Prostate gland (tissue), 2 donors: Measurements from ENCODE around the gene C5orf52. TPM values are rescaled to one million over a fixed set of nuclear protein-coding genes. Genes with fewer than 3 reads are reported as not detected.
"Not testable (repeated sequence)": the region's sequence is repeated elsewhere in the genome, so short reads cannot be mapped to it uniquely, and the experiment has no call there.

Source experiments
- DNase-seq: peaks from one replicate; pipeline ENCODE4 v3.0.0-alpha.2; 2019; ENCODE audit warnings: low spot score
- H3K27ac ChIP-seq, 2 donors: fragments of 200-600 bp; sonication (generic); 2 replicates each; pipeline ENCODE4 v1.5.1; 2017 to 2019
- H3K27me3 ChIP-seq: fragments of 200-600 bp; sonication (generic); replicated peaks from 2 replicates; pipeline ENCODE4 v1.5.1; 2019; ENCODE audit not compliant: insufficient read depth
- H3K36me3 ChIP-seq, 2 donors: fragments of 200-600 bp; sonication (generic); 1 replicate in 1 of 2; 2 replicates in 1 of 2; pipeline versions ENCODE4 v1.5.1 to v1.8.1; 2017 to 2019
- H3K4me1 ChIP-seq: fragments of 200-600 bp; sonication (generic); replicated peaks from 2 replicates; pipeline ENCODE4 v1.5.1; 2019
- H3K4me3 ChIP-seq, 2 donors: fragments of 200-600 bp; sonication (generic); 2 replicates each; pipeline ENCODE4 v1.5.1; 2017 to 2019
- H3K9me3 ChIP-seq: fragments of 200-600 bp; sonication (generic); 2 replicates; pipeline ENCODE4 v1.5.1; 2017
- WGBS: methylation state at CpG from one replicate; pipeline ENCODE4 v1.1.5; 2018; 5-methylcytosine and 5-hydroxymethylcytosine counted together
- intact Hi-C: fragments of 100-400 bp; cut with DNase I; formaldehyde crosslinking; loops from one replicate; pipeline ENCODE4 v1.14.2; 2022
- total RNA-seq, 2 donors: library from RNA; depleted of rRNA; stranded (reverse); fragments of >200 nt; gene quantifications; one replicate each; pipeline ENCODE4 v1.1.0, GENCODE V29; 2016

C5orf52 gene
- total RNA-seq, 2 donors from 2014 or later: 5.9 TPM; not detected in 1

GRCh38 chr5:157727858-157728257, 56.5 kb downstream of the C5orf52 start:
- H3K9me3 ChIP-seq, H3K4me3 ChIP-seq, H3K36me3 ChIP-seq, H3K27ac ChIP-seq, DNase-seq, intact Hi-C loops, H3K4me1 ChIP-seq, H3K27me3 ChIP-seq: not testable (repeated sequence)
- WGBS: 100% methylated on average over 1 of the region's 1 CpG

Other genes with a start within 250 kb of the C5orf52 start
- gene NIPAL4, start 211.3 kb upstream of the C5orf52 start, total RNA-seq: 1 to 10 TPM; 2.7 to 2.8 TPM
- 1 to 10 TPM; 1.9 to 8.1 TPM for gene ADAM19, start 95.8 kb upstream of the C5orf52 start, total RNA-seq
- 10 to 100 TPM in 1 of 2 donors, not detected in 1; 14.4 TPM for gene SOX30, start 19.1 kb upstream of the C5orf52 start, total RNA-seq
- gene THG1L, start 59.9 kb downstream of the C5orf52 start, total RNA-seq: 10 to 100 TPM; 14.1 to 16.9 TPM
- gene LSM11, start 72.2 kb downstream of the C5orf52 start, total RNA-seq: 1 to 10 TPM; 4.1 to 8.1 TPM
- 10 to 100 TPM; 65.1 to 84.5 TPM for gene CLINT1, start 187.6 kb downstream of the C5orf52 start, total RNA-seq